Erythroblast (primary cell): ENCODE measurements around the gene TUBGCP5.

Experiments
- DNase-seq, 2 experiments: peaks; one replicate each; lab custom pipeline; 2025; lab: John Stamatoyannopoulos, UW
- GATA1 ChIP-seq: IDR thresholded peaks from 2 replicates; pipeline ENCODE4 v1.6.1; 2011; ENCODE audit warnings: low read depth, mild to moderate bottlenecking, control low read depth, low read length, moderate library complexity
- POLR2A ChIP-seq: IDR thresholded peaks from 2 replicates; pipeline ENCODE4 v1.6.1; 2011; ENCODE audit warnings: mild to moderate bottlenecking, low read length

Gene TUBGCP5

GRCh38 chr15:22950256-22950990 lies 88.9 kb downstream of the TUBGCP5 start:
- TF ChIP-seq GATA1 = no peak
- no peak for TF ChIP-seq POLR2A
- no peak for DNase-seq
